GM15510 (cell line): ENCODE results near the gene REG3A.

ENCODE experiments used
- POLR2A ChIP-seq: IDR thresholded peaks from 3 replicates; pipeline ENCODE4 v1.6.1; 2011; ENCODE audit warnings: borderline replicate concordance; ENCODE audit not compliant: insufficient read length; ENCODE audit errors: extremely low read depth

REG3A gene

GRCh38 chr2:79128406-79128805, 31.1 kb downstream of the REG3A start:
- no peak for TF ChIP-seq POLR2A

GRCh38 chr2:79125721-79125985, 33.9 kb downstream of the REG3A start:
- TF ChIP-seq POLR2A = no peak

GRCh38 chr2:79124907-79125720, 34.4 kb downstream of the REG3A start:
- no peak for TF ChIP-seq POLR2A

- TF ChIP-seq POLR2A = no peak
These were observed 36.9 kb downstream of the REG3A start for GRCh38 chr2:79122676-79123075.

GRCh38 chr2:79120194-79120713, 39.3 kb downstream of the REG3A start, which contains the start of gene REG1A:
Gene REG1A, plus strand, starts transcription at chr2:79120488. Its CDS starts 374 bp downstream, at chr2:79120862.
- no peak for TF ChIP-seq POLR2A

- no peak for TF ChIP-seq POLR2A
These were observed 42.3 kb downstream of the REG3A start for GRCh38 chr2:79116997-79117928.

GRCh38 chr2:79114797-79115494, 44.6 kb downstream of the REG3A start:
- TF ChIP-seq POLR2A = no peak

- TF ChIP-seq POLR2A = no peak
These were observed 47.3 kb downstream of the REG3A start for GRCh38 chr2:79112269-79112668.
